GM18519 (cell line): ENCODE measurements around the gene IL1R1.

Source experiments
- ATAC-seq: cut with Tn5 transposase; IDR thresholded peaks from one replicate; pipeline ENCODE4 v1.9.1; 2021; ENCODE audit warnings: mild to moderate bottlenecking, moderate library complexity; ENCODE audit not compliant: unreplicated experiment, low FRiP score

IL1R1 gene

DNA sequence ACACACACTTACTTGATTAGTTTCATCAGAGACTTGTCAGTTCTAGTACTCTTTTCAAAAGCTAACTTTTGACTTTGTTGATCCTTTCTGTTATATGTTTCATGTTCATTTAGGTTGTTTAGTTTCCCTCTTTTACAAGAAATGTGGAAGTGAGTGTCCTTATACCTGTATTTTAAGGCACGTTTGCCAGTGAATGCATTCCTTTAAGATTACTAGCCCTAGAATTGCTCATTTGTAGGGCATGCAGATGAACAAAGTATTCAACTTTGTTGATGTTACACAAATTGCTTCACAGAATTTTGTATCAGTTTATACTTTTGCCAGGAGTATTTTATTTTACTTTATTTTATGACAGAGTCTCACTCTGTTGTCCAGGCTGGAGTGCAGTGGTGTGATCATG, 50.5 kb downstream of the IL1R1 start:
- no peak for ATAC-seq

GRCh38 chr2:102194609-102195268, 52.2 kb downstream of the IL1R1 start:
- ATAC-seq = no peak

GRCh38 chr2:102197389-102198137, 55.0 kb downstream of the IL1R1 start:
- ATAC-seq = no peak

DNA sequence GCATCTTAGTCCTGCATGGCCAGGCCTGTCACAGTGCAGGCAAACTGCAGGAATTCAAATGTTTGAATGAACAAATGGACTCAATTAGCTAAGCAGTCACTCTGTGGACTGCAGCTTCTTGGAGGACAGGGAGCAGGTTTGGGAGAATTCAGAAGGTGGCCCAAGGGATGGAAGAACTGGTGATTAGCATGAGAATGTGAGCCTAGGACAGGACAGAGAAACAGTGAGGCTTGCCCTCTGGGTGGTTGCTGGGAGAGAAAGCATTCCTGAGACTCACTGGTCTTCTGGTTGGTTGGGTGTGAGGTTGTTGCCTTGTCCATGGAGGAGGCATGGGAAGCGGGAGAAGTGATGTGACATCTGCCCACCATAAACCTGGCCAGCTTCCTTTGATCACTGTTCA, 58.0 kb downstream of the IL1R1 start:
- ATAC-seq = no peak

- ATAC-seq = no peak
Measured at GRCh38 chr2:102204638-102205037, 62.1 kb downstream of the IL1R1 start.

DNA sequence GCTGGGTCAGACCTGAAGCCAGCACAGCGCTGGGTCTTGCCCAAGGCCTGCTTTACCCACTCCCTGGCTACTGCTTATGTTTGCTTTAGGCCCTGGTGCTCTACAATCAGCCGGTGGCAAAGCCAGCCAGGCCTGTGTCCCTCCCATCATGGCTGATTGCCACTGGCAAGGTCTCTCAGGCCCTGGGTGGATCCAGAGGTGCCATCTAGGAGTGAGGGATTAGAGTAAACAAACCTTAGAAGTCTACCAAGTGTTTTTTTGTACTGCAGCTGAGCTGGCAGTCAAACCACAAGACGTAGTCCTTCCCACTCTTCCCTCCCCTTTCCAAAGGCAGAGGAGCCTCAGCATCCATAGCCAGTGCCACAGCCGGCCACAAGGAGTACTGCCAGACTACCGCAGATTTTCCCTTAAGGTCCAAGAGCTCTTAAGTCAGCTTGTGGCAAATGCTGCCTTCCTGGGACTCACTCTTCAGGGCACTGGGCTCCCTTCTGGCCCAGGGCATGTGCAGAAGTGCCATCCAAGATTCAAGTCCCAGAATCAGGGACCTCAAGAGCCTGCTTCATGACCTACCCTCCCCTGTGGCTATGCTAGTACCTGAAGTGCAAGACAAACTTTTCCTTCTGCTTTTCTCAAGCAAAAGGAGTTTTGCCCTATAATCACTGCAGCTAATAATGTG, 64.3 kb downstream of the IL1R1 start:
- ATAC-seq = no peak

GRCh38 chr2:102208774-102209173, 66.2 kb downstream of the IL1R1 start:
- ATAC-seq = no peak

GRCh38 chr2:102209474-102209873, 66.9 kb downstream of the IL1R1 start:
- ATAC-seq = no peak

DNA sequence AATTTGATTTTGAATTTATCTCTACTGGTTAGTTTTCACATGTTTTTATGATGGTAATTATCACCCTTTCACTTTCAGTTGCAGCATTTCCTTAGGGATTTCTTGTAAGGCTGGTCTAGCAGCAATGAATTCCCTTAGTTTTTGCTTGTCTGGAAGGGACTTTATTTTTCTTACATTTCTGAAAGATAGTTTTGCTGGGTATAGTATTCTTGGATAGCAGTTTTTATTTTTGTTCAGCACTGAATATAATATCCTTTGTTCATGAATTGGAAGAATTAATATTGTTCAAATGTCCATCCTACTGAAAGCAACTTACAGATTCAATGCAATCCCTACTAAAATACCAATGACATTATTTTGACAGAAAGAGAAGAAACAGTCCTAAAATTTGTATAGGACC, 74.5 kb downstream of the IL1R1 start:
- ATAC-seq = no peak

- ATAC-seq = no peak
Measured at GRCh38 chr2:102224824-102225739, 82.5 kb downstream of the IL1R1 start.

GRCh38 chr2:102226171-102226570, 83.6 kb downstream of the IL1R1 start:
- ATAC-seq = no peak

- no peak for ATAC-seq
Measured at GRCh38 chr2:102226612-102227391, 84.3 kb downstream of the IL1R1 start.

DNA sequence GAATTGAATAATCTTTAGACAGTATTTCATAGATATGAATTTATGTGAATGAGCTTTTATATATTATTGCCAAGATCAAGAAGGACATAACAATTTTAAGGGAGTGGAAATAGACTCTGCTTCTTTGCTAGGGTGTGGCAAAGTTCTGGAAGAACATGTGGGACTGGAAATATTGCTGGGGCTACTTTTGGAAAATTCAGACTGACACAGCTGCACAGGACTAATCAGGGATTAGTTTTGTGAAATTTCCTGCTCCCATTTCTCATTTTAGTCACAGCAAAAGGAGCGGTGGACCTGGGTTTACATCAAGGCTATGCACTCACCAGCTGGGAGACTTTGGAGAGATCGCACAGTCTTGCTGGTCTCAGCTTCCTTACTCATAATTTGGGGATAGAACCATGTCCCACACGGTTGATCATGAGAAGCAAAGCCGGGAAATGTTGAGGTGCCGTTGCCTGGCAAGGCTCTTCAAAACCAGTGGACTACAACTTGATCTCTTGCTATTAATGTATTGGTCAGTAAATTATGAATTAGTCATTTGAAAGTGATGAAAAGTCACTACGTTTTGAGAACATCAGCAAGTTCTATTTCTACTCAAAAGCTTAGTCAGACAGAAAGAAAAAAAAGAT, 86.7 kb downstream of the IL1R1 start:
- no peak for ATAC-seq
